ENCODE measurements around the gene REEP3.
"Not testable (repeated sequence)": the region's sequence is repeated elsewhere in the genome, so short reads cannot be mapped to it uniquely, and the experiment has no call there.

REEP3 gene

DNA sequence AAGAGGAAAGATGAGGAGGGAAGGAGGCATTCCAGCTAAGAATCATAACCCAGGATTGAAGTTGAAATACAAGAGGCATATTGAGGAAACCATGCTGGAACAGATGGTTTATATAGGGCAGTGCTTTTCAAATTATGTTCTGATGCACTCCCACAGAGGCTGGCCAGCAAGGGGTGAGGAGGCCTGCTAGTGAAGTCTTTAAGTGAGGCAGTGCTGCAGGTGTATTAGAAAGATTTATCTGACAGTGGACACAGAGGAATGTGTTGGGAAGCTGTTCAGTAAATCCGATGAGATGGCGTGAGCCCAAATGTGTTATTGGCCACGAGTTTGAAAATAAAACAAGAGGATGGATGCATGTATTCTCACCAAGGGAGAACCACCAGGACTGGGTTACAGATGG is 28.6 kb downstream of the REEP3 start:
- DNase-seq (ENCODE audit: low read depth in 2 of 2) = no peak

DNA sequence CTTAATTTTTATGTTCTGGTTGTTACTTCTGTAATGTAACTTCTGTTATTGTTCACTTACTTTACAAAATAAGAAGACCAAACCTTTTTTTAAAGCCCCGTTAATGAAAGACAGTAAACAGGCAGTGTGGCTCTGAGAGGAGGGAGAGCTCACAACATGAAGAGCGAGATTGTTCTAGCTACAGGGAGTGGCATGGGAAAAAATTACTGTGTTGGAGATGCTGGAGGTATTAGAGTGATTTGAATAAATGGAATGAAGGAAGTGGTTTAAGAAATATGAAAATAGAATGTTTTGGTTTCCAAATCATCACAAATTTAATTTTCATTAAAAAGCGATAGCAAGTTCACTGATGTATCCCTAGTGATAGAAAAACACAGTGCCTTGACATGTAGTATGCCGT is 31.8 kb downstream of the REEP3 start:
- DNase-seq (ENCODE audit: low read depth in 2 of 2) = no peak

DNA sequence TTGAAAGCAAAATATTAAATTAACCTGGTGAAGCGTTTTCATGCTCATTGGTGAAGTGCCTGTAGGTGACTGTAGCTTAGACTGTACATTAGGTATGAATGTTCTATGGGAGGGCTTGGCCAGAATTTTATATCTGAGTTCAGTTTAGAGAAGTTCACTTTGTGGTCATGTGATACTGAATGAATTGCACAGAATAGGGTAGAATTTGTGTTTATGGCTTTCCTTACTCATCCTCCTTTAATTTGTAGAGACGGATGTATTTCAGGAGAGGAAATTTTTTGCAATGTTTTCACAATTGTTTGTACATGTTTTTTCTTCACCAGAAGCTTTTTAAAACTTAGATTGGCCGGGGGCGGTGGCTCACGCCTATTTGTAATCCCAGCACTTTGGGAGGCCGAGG is 32.3 kb downstream of the REEP3 start:
- DNase-seq (ENCODE audit: low read depth in 2 of 2) = no peak

DNA sequence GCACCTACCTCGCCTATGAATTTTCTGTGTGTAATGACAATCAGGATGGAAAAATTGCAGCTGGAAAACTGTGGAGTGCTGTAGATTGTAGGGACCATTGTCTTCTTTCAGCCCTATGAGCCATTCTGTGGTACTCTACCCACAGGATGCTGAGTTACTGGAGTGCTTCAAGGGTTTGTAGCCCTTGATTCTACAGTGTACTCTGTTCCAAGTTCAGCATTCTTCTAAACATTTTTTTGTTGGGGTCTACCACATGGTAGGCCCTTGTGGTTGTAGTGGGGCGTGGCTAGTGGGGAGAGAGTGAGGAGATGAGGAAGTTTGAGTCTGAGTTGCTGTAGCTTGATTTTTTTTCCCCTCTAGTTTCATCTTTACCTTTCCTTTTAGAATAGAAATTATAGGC is 33.5 kb downstream of the REEP3 start:
- no peak for DNase-seq (ENCODE audit: low read depth in 2 of 2)

DNA sequence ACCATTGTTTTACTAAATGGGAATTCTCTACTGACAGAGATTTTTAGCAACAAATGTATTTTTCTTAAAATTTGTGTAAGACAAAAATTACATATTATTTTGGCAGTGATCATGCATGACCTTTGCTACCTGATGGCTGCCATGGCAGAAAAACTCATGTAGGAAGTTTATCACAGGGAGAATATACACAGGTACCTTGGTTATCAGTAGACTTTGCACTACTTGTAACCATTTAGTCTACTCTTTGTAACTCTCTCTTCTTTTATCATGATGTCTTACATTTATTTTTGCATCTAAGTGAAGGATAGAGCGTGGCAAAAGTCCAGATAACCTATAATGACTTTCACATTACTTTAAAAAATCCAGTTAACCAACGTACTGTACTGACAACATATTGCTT is 34.1 kb downstream of the REEP3 start:
- no peak for DNase-seq (ENCODE audit: low read depth in 2 of 2)

DNA sequence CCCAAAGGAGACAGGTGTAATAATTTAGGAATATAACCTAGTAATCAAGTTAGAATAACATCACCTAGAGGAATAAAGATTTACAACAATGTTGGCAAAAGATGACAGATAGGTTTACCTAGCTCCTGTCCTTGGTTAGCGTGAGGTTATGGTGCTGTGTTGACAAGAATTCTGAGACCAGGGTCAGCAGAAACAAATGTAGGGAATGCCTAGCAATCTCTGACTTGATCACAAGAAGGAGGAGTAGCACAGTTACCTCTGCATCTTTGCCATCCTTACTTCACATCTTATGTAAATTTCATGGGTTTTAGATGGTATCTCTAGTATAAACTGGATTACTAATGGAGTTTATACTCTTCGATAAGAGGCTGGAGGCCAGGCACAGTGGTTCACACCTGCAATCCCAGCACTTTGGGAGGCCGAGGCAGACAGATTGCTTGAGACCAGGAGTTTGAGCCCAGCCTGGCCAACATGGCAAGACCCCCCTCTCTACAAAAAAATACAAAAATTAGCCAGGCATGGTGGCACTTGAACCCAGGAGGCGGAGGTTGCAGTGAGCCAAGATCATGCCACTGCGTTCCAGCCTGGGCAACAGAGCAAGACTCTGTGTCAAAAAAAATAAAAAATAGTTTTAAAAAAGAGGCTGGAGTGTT is 37.1 kb downstream of the REEP3 start:
- DNase-seq (ENCODE audit: low read depth in 2 of 2) = no peak

DNA sequence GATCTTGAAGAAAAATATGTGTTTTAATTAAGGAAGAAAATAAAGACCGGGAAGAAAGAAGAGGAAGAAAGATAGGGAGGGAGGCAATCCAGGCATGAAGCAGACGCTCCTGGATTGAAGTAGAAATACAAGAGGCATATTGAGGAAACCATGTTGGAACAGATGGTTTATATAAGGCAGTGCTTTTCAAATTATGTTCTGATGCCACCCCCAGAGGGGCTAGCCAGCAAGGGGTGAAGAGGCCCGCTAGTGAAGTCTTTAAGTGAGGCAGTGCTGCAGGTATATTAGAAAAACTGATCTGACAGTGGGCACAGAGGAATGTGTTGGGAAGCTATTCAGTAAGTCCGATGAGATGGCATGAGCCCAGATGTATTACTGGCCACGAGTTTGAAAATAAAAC is 40.1 kb downstream of the REEP3 start:
- DNase-seq (ENCODE audit: low read depth in 2 of 2) = no peak

DNA sequence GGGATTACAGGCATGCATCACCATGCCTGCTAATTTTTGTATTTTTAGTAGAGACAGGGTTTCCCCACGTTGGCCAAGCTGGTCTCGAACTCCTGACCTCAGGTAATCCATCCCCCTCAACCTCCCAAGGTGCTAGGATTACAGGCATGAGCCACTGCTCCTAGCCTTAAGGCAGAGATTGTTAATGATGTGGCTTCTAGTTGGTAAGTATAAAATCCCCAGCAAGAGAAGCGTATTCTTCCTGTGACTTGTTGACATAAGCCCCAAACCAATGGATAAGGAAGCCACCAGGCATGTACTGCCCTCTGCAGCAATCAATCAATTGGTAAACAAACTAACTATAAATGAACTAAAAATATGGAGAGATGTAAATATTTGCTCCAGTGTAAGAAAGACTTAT is 41.2 kb downstream of the REEP3 start:
- DNase-seq (ENCODE audit: low read depth in 2 of 2) = no peak

DNA sequence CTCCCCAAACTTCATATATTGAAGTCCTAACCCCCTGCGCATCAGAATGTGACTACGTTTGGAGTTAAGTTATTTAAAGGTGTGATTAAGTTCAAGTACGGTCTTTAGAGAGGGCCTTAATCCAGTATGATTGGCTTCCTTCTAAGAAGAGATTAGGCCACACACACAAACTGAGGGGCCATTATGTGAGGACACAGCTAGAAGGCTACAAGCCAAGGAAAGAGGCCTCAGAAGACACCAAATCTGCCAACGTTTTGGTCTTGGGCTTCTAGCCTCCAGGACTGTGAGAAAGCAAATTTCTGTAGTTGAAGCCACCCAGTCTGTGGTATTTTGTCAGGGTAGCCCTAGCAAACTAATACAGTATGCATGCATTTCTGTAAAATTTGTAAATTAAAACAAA is 41.7 kb downstream of the REEP3 start:
- DNase-seq (ENCODE audit: low read depth in 2 of 2) = no peak

DNA sequence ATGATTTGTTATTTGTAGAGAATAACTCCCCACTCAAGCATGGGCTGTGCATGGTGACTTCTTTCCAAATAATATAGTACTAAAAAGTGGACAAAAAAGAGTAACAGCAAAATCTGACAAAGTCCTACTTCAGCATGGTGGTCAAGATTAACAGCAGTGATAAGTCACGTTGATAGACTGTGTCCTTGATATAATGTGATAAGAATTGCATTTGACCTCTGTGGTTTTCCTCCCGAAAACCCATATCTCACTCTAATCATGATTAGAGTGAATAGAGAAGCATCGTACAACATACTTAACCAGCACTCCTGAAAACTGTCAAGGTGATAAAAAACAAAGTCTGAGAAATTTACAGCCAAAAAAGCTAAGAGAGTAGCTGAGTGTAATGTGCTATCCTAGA is 42.4 kb downstream of the REEP3 start:
- DNase-seq (ENCODE audit: low read depth in 2 of 2) = no peak

DNA sequence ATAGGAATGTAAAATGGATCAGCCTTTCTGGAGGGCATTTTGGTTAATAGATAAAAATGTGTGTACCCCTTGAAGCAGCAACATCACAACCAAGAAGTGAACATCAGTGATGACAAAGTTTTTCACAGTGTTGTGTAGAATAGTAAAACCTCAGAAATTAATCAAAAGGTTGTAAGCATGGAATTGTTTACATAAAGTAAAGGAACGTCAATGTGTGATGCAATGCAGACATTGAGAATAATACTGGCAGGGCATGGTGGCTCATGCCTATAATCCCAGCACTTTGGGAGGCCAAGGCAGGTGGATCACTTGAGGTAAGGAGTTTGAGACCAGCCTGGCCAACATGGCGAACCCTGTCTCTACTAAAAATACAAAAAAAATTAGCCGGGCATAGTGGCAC is 43.5 kb downstream of the REEP3 start:
- DNase-seq (ENCODE audit: low read depth in 2 of 2) = not testable (repeated sequence)

DNA sequence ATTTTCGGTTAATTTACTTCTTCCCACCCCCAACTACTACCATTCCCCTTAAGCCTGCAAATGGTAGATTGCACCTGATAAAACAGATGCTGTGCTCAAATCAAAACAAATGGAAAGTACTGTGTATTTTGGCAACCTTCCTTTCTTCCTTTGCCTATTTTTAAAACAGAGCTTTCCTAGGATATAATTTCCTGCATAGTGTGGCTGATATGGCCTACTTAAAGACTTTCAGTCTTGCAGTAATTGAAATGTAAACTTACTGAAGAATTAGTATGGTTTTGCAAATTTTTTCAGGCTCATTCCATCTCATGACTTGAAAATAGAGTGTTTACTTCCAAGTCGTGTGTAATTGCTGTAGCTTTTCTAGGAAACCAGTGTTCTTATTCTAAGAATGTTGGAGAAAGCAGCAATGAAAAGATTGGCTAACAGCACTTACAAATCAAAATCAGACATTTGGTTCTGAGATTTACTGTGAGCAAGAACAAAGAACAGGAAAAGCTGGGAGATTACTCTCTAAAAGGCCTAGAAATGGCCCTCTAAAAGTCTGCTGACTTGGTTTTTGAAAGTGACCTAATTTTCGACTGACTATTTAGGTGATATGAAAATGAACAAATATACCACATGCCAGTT is 52.0 kb downstream of the REEP3 start:
- no peak for DNase-seq (ENCODE audit: low read depth in 2 of 2)

DNA sequence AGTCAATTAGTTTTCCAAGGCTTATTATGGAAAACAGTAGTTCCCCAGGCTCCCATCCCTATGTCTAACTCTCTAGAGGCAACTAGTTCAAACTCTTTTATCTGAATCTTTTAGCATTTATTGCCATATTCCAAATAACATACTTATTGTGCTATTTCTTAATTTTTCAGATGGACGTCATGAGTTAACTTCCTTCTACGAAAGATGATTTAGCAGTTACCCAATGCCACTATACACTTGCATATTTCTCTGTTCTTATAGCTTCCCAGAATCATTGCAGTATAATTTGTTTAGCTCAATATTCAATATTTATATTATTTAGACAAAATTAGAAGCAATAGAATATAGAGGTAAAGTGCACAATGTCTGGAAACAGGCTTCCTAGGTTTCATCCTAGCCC is 52.8 kb downstream of the REEP3 start:
- DNase-seq (ENCODE audit: low read depth in 2 of 2) = no peak

DNA sequence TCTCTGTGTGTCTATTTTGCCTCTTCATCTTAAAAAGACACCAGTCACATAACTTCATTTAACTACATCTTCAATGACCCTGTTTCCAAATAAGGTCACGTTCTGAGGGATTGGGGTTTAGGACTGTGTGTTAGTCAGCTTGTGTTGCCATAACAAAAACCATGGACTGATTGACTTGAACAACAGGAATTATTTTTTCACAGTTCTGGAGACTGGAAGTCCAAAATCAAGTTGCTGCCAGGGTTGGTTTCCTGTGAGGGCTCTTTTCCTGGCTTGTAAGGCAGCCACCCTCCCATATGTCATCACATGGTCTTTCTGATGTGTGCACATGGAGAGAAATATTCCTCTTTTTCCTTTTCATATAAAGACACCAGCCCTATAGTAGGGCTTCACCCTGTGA is 55.3 kb downstream of the REEP3 start:
- no peak for DNase-seq (ENCODE audit: low read depth in 2 of 2)

DNA sequence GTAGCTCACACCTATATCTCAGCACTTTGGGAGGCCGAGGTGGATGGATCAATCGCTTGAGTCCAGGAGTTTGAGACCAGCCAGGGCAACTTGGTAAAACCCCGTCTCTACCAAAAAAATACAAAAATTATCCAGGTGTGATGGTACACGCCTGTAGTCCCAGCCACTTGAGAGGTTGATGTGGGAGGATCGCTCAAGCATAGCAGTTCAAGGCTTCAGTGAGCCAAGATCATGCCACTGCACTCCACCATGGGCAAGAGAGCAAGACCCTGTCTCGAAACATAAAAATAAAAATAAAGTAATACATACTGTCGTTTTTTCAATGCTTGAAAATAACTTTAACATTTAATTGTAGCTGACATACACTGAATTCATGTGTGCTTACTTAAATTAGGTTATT is 57.3 kb downstream of the REEP3 start:
- DNase-seq (ENCODE audit: low read depth in 2 of 2) = no peak

DNA sequence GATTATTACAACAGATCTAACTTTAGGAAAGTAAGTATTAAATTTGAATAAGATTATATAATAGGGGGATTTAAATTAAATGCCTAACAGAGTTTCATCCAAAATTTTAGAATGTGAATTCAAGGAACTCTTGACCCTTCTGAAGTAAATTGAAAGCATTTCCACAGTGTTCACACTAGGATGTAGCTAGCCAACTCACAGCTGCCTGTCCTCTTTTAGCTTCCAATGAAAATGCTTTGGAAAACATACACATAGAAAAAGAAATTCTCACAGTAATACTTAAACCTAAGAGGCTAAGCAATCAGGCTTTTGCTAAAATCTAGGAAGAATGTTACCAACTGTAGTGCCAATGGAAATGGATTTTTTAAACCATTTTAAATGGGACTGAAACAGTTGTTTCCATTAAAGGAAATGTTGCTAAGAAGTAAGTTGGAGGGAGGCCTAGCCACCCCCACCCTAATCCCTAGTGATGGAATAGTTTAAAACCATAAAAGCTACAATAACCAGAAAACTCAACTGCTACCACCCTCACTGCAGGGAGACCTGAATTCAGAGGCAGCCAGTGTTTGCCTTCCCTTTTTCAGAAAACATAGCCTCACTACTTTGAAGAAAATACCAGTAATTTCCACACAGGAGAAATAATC is 58.3 kb downstream of the REEP3 start:
- no peak for DNase-seq (ENCODE audit: low read depth in 2 of 2)

DNA sequence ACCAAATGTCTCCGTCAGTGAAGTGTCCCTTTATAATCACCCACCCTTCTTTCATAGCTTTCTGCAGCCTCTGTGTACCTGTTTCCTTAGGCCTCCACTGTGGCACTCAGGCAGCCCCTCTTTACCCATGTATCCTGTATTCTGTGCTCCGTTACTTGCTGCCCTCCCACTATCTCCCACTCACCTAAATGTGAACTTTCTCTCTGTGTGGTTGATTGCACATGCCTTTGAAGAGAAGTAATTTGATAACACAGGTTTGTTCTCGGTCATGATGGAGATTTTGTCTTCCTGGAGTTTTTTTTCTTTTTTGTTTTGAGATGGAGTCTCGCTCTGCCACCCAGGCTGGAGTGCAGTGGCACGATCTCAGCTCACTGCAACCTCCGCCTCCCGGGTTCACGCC is 61.5 kb downstream of the REEP3 start:
- DNase-seq (ENCODE audit: low read depth in 2 of 2) = no peak

DNA sequence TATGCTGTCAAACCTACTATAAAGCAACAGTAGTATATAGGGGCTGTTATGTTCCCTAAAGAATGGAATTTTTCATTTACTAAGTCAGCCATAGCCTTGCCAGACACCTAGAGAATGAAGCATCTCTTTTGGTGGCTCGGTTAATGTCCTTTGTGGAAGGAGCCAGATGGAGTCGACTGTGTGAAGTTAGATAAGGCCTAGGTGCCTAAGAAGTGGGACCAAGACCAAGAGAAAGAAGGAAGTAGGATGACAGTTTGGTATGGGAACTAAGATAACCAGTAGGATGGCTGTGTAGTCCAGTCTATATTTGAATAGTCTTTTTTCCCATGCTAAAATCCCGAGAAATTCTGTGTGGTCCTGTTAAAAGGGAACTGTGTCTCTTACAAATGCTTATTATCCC is 62.2 kb downstream of the REEP3 start:
- DNase-seq (ENCODE audit: low read depth in 2 of 2) = no peak

DNA sequence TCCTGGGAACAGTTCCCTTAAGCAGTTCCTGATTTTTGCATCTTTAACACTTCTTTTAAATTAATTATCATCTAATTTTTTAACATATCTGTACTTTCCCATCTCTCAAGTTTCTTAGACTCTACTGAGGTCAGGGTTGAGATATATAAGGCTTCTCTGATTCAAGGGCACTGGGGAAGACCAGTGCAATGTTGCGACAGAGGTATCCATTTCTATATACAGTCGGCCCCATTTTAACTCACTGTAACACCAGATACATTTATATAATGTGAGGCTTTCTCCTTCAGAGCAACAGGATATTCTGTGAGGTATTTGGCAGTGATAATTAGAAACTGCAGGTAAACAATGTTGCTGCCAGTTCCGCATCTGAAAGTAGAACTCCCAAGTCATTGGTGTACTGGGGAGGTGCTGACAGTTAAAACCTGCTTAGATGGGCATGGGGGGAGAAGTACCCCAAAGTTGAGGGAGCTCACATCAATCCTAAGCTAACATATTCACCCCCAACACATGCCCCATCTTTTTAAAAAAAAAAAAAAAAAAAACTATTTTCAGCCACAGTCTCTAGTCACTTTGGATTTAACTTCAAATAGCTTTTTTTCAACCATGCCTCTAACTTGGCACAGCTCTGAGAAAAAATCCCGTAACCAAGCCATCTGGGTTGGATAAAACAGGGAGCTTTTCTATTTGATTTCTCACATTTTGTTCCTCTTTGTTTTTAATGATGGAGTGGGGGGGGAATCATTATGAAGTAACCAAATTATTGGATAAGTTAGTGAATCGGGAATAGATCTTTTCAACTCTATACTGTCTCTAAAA is 62.9 kb downstream of the REEP3 start:
- DNase-seq (ENCODE audit: low read depth in 2 of 2) = no peak

DNA sequence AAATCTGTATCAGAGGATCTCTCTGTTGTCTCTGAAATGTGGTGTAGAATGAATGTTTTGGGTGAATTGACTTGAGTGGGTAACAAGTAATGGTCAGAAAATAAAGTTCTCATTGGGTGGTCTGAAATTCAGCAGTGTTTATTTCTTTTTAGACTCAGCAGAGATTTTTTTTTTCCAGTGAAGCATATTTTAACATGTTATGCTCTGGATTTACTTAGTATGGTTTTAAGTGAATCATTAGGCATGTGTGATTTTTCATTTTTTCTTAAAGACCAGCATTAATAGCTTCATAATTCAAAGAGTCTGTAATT is 63.5 kb downstream of the REEP3 start:
- no peak for DNase-seq (ENCODE audit: low read depth in 2 of 2)

DNA sequence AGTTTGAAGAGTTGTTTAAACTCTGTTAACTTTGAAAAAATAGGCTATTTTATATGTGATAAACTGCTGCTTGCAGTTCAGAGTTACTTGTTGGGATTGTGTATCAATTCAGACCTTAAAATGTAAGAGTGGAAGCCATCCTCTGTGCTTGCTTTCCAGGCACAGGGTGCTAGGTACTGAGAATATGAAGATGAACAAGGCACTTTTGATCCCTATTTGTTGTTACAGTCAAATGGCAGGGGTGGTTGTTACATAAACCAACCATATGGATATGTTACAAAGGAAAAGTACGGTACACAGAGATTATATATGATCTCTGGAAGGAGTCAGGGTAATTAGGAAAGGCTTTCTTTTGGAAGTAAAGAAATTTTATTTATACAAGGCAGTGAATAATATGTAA is 63.8 kb downstream of the REEP3 start:
- no peak for DNase-seq (ENCODE audit: low read depth in 2 of 2)

DNA sequence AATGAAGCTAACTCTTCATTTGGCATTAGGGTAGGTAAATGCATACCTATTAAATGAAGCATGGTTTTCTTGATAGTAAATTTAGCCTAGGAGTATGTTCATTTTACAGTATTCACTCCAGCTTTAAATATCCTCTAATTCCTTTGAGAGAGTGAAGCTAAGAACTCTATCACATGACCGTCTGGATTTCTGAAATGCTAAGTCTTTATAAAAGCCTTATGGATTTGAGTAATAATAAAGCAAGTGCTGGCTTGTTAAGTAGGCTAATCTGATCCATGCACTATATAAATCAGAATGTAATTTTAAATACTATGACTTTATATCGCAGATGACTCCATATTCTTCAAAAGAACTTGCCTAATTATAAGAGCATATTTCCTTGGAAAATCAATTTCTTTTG is 64.8 kb downstream of the REEP3 start:
- DNase-seq (ENCODE audit: low read depth in 2 of 2) = no peak

DNA sequence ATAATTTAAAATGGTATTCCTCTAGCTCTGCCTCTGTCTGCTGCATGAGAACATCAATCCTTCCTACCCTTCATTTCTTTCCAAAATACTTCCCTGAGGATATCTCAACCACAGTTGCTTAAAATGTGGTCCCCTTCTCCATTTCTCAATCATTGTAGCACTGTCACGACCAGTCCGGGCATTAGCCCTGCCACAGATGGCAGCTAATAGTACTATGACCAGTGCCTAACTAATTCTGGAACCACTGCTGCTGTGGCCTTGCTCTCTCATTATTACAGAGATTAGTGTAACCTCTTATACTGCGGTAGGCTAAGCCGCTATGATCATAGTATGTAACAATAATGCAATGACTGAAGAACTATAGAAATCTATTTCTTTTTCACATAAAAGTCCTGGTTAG is 66.0 kb downstream of the REEP3 start:
- no peak for DNase-seq (ENCODE audit: low read depth in 2 of 2)
